Type B pancreatic cell (in vitro differentiated cells): ENCODE results near the gene BCAS3. TPM values are rescaled to one million over a fixed set of nuclear protein-coding genes. Genes with fewer than 3 reads are reported as not detected.

Experiments
- DNase-seq: peaks from one replicate; pipeline ENCODE4 v3.0.0; 2021; ENCODE audit warnings: mixed read lengths; ENCODE audit not compliant: unreplicated experiment; ENCODE audit errors: extremely low spot score
- H3K27ac Mint-ChIP-seq: 2 replicates; pipeline ENCODE4 v1.8.0; 2021; ENCODE audit warnings: mild to moderate bottlenecking, mixed read lengths
- H3K27me3 Mint-ChIP-seq: 2 replicates; pipeline ENCODE4 v1.8.0; 2021; ENCODE audit warnings: mixed read lengths
- H3K36me3 Mint-ChIP-seq: 2 replicates; pipeline ENCODE4 v1.8.0; 2021; ENCODE audit warnings: mixed read lengths
- H3K4me1 Mint-ChIP-seq: one replicate; pipeline ENCODE4 v1.8.0; 2021; ENCODE audit warnings: mixed read lengths; ENCODE audit not compliant: unreplicated experiment
- H3K4me3 Mint-ChIP-seq: 2 replicates; pipeline ENCODE4 v1.8.0; 2021; ENCODE audit warnings: mild to moderate bottlenecking, mixed read lengths
- H3K9me3 Mint-ChIP-seq: 2 replicates; pipeline ENCODE4 v1.8.0; 2021; ENCODE audit warnings: mixed read lengths
- total RNA-seq: library from RNA; stranded (reverse); gene quantifications from 2 replicates; pipeline ENCODE4 v1.2.1, GENCODE V29; 2021; ENCODE audit warnings: low replicate concordance
- TF ChIP-seq, protein P1 (sequence below): fragments of 200-600 bp; sonication (generic); conservative IDR thresholded peaks from 2 replicates; pipeline ENCODE4 v1.5.0; 2021; ENCODE audit warnings: antibody characterized with exemption, mild to moderate bottlenecking

Gene BCAS3
- total RNA-seq, 1 donor from 2014 or later, result 23.0 TPM

GRCh38 chr17:61164517-61164916 is 486.9 kb downstream of the BCAS3 start:
- peaks cover 11% of the 10 kb centered on the region for H3K9me3 Mint-ChIP-seq
- no peaks in the 10 kb centered on the region for H3K27me3 Mint-ChIP-seq
- no peak overlapping the region for H3K4me3 Mint-ChIP-seq
- TF ChIP-seq, protein P1, sequence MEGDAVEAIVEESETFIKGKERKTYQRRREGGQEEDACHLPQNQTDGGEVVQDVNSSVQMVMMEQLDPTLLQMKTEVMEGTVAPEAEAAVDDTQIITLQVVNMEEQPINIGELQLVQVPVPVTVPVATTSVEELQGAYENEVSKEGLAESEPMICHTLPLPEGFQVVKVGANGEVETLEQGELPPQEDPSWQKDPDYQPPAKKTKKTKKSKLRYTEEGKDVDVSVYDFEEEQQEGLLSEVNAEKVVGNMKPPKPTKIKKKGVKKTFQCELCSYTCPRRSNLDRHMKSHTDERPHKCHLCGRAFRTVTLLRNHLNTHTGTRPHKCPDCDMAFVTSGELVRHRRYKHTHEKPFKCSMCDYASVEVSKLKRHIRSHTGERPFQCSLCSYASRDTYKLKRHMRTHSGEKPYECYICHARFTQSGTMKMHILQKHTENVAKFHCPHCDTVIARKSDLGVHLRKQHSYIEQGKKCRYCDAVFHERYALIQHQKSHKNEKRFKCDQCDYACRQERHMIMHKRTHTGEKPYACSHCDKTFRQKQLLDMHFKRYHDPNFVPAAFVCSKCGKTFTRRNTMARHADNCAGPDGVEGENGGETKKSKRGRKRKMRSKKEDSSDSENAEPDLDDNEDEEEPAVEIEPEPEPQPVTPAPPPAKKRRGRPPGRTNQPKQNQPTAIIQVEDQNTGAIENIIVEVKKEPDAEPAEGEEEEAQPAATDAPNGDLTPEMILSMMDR, result no peak
- DNase-seq, result no peak
- peaks cover 28% of the 10 kb centered on the region for H3K4me1 Mint-ChIP-seq
- H3K36me3 Mint-ChIP-seq, result peaks cover 4% of the 10 kb centered on the region
- H3K27ac Mint-ChIP-seq, result no peak overlapping the region

- TF ChIP-seq, protein P1, result no peak
- Mint-ChIP-seq H3K36me3 (peaks cover 11% of the 10 kb centered on the region), H3K27ac (no peak overlapping the region), H3K9me3 (peaks cover 9% of the 10 kb centered on the region), H3K4me1 (peaks cover 7% of the 10 kb centered on the region), H3K27me3 (no peaks in the 10 kb centered on the region), H3K4me3 (no peak overlapping the region)
- DNase-seq, result no peak
These were observed 489.4 kb downstream of the BCAS3 start for GRCh38 chr17:61167075-61167474.

- TF ChIP-seq, protein P1, result no peak
- H3K4me3 Mint-ChIP-seq, result no peak overlapping the region
- H3K9me3 Mint-ChIP-seq, result peaks cover 7% of the 10 kb centered on the region
- peaks cover 11% of the 10 kb centered on the region for H3K36me3 Mint-ChIP-seq
- no peaks in the 10 kb centered on the region for H3K27me3 Mint-ChIP-seq
- peaks cover 4% of the 10 kb centered on the region for H3K4me1 Mint-ChIP-seq
- no peak overlapping the region for H3K27ac Mint-ChIP-seq
- DNase-seq, result no peak
These were observed 490.9 kb downstream of the BCAS3 start for GRCh38 chr17:61168506-61168905.

DNA sequence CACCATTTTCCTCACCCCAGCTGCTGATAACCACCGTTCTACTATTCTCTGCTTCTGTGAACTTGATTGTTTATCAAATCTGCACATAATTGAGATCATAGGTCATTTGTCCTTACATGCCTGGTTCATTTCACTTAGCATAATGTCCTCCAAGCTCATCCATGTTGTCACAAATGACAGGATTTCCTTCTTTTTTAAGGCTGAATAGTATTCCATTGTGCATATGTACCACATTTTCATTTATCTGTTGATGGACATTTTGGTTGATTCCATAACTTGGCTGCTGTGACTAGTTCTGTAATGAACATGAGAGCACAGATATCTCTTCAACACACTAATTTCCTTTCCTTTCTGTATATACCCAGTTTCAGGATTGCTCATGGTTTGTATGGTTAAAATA is 496.7 kb downstream of the BCAS3 start:
- DNase-seq, result no peak
- Mint-ChIP-seq H3K4me3 (no peak overlapping the region), H3K27me3 (no peaks in the 10 kb centered on the region), H3K9me3 (no peaks in the 10 kb centered on the region), H3K36me3 (peaks cover 10% of the 10 kb centered on the region), H3K27ac (no peak overlapping the region), H3K4me1 (peaks cover 12% of the 10 kb centered on the region)
- TF ChIP-seq, protein P1, result no peak

- H3K36me3 Mint-ChIP-seq, result peaks cover 10% of the 10 kb centered on the region
- DNase-seq, result no peak
- TF ChIP-seq, protein P1, result no peak
- peaks cover 2% of the 10 kb centered on the region for H3K9me3 Mint-ChIP-seq
- H3K27ac Mint-ChIP-seq, result no peak overlapping the region
- H3K4me3 Mint-ChIP-seq, result no peak overlapping the region
- H3K4me1 Mint-ChIP-seq, result peaks cover 22% of the 10 kb centered on the region
- H3K27me3 Mint-ChIP-seq, result no peaks in the 10 kb centered on the region
These were observed 497.9 kb downstream of the BCAS3 start for GRCh38 chr17:61175298-61176142.
